NCI-H774 (cell line): Measurements from ENCODE around the gene TGFBR3.

Experiments
- DNase-seq: peaks from one replicate; lab custom pipeline; 2025; lab: John Stamatoyannopoulos, UW

The TGFBR3 gene

DNA sequence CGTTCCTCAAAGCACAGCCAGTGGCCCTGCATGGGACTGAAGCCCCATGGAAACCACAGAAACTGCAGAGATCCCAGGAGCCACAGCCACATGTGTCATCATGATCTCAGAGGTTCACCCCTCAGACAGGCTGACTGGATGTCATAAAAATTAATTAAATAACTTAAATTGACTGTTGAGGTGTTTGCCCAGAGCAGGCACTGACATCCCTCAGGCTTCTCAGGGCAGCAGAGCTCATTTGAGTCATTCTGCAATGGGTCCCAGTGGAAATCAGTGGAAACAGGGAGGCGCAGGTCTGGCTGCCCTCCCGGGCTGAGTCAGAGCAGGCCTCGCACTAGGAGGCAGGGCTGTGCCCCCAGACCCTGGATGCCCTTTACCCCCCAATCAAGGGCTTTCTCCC, 250.2 kb downstream of the TGFBR3 start:
- DNase-seq = no peak

DNA sequence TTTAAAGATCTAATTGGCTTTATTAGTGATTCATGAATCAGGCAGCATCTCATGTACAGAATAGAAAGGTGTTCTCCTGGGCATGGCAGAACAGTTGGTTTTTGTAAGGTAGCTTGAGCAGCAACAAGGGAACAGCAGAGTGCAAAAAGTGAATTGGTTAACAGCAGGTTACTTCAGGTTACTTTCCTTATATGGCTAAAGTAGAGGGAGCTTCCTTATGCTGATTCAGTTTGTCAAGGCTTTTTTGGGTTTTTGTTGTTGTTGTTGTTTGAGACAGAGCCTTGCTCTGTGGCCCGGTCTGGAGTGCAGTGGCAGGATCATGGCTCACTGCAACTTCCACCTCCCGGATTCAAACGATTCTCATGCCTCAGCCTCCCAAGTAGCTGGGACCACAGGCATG, 252.5 kb downstream of the TGFBR3 start:
- no peak for DNase-seq

DNA sequence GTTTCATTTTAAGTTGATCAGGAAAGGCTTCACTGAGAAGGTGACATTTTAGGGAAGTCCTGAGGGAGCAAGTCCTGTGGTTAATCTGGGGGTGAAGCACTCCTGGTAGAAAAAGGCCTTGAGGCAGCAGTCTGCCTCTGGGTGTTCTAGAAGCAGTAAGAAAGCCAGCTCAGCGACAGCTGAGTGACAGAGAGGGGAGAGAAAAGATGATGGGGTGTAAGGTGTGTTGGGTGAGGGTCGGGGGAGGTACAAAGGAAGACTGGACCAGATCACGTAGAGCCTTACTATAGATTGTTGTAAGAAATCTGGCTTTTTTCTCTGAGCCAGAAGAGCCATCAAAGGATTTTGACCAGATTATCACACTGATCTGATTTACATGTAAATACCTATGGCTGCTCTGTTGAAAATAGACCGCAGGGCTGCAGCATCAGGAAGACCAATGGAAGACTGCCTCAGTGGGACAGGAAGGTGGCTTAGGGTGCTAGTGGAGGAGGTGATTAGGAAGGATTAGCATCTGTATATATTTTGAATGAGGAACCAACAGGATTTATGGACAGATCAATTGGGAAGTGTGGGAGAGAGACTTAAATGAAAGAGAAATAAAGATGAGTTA, 254.1 kb downstream of the TGFBR3 start:
- no peak for DNase-seq

DNA sequence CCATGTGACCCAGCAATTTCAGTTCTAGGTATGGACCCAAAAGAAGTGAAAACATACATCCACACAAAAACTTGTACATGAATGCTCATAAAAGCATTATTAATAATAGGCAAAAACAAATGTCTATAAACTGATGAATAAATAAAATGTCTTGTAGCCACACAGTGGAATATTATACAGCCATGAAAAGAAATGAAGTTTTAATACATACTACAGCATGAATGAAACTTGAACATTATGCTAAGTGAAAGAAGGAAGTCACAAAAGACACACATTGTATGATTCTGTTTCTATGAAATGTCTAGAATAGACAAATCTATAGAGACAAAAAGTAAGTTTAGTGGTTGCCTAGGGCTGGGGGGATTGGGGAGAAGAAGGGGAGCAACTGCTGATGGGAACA, 255.1 kb downstream of the TGFBR3 start:
- DNase-seq = no peak
